Gastroesophageal sphincter (tissue), 4 donors: Measurements from ENCODE around the gene ARHGEF33. TPM values are rescaled to one million over a fixed set of nuclear protein-coding genes. Genes with fewer than 3 reads are reported as not detected.

Experiments used
- ATAC-seq: fragments of 150-250 bp; one replicate; pipeline ENCODE4 v1.9.1; 2016; ENCODE audit warnings: mild to moderate bottlenecking, moderate library complexity
- H3K27ac ChIP-seq, 4 donors: fragments of 200-600 bp; sonication (generic) in 3 of 4; 1 replicate in 3 of 4; 2 replicates in 1 of 4; pipeline ENCODE4 v1.5.1; 2016 to 2019
- H3K27me3 ChIP-seq: fragments of 200-600 bp; sonication (generic); one replicate; pipeline ENCODE4 v1.5.1; 2019
- H3K36me3 ChIP-seq, 2 donors: fragments of 200-600 bp; sonication (generic); one replicate each; pipeline ENCODE4 v1.5.1; 2019; ENCODE audit warnings: control low read depth in 1 of 2
- H3K4me1 ChIP-seq, 3 donors: fragments of 200-600 bp; sonication (generic); 1 replicate in 2 of 3; 2 replicates in 1 of 3; pipeline ENCODE4 v1.5.1; 2016 to 2019; ENCODE audit warnings: control low read depth in 2 of 3
- H3K4me3 ChIP-seq, 2 donors: fragments of 200-600 bp; sonication (generic); one replicate each; pipeline ENCODE4 v1.5.1; 2019; ENCODE audit warnings: mild to moderate bottlenecking in 1 of 2, moderate library complexity in 1 of 2
- H3K9me3 ChIP-seq, 3 donors: fragments of 200-600 bp; sonication (generic); one replicate each; pipeline ENCODE4 v1.5.1; 2017 to 2019; ENCODE audit warnings: control low read depth in 2 of 3
- CTCF ChIP-seq, 4 experiments: fragments of 200-600 bp in 2 of 4; fragments of 450-650 bp in 2 of 4; sonication (generic) in 1 of 4; IDR thresholded peaks; one replicate each; pipeline ENCODE4 v1.5.1; 2017 to 2019; ENCODE audit warnings: antibody characterized with exemption in 4 of 4, mild to moderate bottlenecking in 2 of 4, moderate library complexity in 2 of 4
- EP300 ChIP-seq: sonication (generic); formaldehyde crosslinking; IDR thresholded peaks from one replicate; pipeline ENCODE4 v1.6.1; 2017; ENCODE audit warnings: antibody characterized with exemption, mild to moderate bottlenecking
- POLR2A ChIP-seq, 2 donors: fragments of 450-650 bp; IDR thresholded peaks; one replicate each; pipeline ENCODE4 v1.6.1; 2017; ENCODE audit warnings: antibody characterized with exemption in 2 of 2, mild to moderate bottlenecking in 2 of 2, moderate library complexity in 1 of 2
- POLR2AphosphoS5 ChIP-seq: sonication (generic); formaldehyde crosslinking; IDR thresholded peaks from one replicate; pipeline ENCODE4 v1.6.1; 2017; ENCODE audit warnings: antibody characterized with exemption
- WGBS, 2 donors: methylation state at CpG; one replicate each; pipeline ENCODE4 v1.1.5; 2018; ENCODE audit warnings: low coverage in 1 of 2; 5-methylcytosine and 5-hydroxymethylcytosine counted together
- small RNA-seq, 4 donors: library from RNA; depleted of rRNA; stranded (forward); fragments of <200 nt; gene quantifications; one replicate each; pipeline ENCODE3, GENCODE V24; 2016
- total RNA-seq, 4 donors: library from RNA; depleted of rRNA; stranded (reverse); fragments of >200 nt; gene quantifications; one replicate each; pipeline ENCODE4 v1.1.0, GENCODE V29; 2016

Gene ARHGEF33
- total RNA-seq, 4 donors from 2014 or later = 0.19 to 1.2 (median 1.1) TPM

- Histone ChIP-seq H3K27ac (peak overlapping the region in 1 of 4 donors; percentile 34), H3K4me3 (no peak overlapping the region), H3K4me1 (peaks cover 0 to 19% (median 0%) of the 10 kb centered on the region in 3 donors), H3K36me3 (peaks cover 0 to 25% of the 10 kb centered on the region in 2 donors), H3K9me3 (no peaks in the 10 kb centered on the region), H3K27me3 (no peaks in the 10 kb centered on the region)
- no peak for TF ChIP-seq CTCF (IDR thresholded peaks at IDR 0.05)
- TF ChIP-seq POLR2AphosphoS5 = no peak
- TF ChIP-seq EP300 = no peak
- no peak for TF ChIP-seq POLR2A (IDR thresholded peaks at IDR 0.05)
- WGBS, 2 donors = 67 to 75% methylated on average over 6 of the region's 6 CpGs
- no peak for ATAC-seq
Measured at GRCh38 chr2:39022642-39023235, 133.1 kb downstream of the ARHGEF33 start.

- H3K4me3 ChIP-seq = no peak overlapping the region
- H3K27ac ChIP-seq = peak overlapping the region in 1 of 4 donors; percentile 20
- no peaks in the 10 kb centered on the region for H3K9me3 ChIP-seq
- H3K27me3 ChIP-seq = no peaks in the 10 kb centered on the region
- 64 to 70% methylated on average over 3 of the region's 3 CpGs for WGBS, 2 donors
- ATAC-seq = no peak
- TF ChIP-seq POLR2A (IDR thresholded peaks at IDR 0.05) = no peak
- no peak for TF ChIP-seq EP300
- no peak for TF ChIP-seq POLR2AphosphoS5
- no peak for TF ChIP-seq CTCF (IDR thresholded peaks at IDR 0.05)
- H3K36me3 ChIP-seq = peaks cover 0 to 25% of the 10 kb centered on the region in 2 donors
- H3K4me1 ChIP-seq = peaks cover 0 to 12% (median 0%) of the 10 kb centered on the region in 3 donors
Measured at GRCh38 chr2:39023649-39024048, 134.0 kb downstream of the ARHGEF33 start.

GRCh38 chr2:39024833-39025232 lies 135.2 kb downstream of the ARHGEF33 start:
- Histone ChIP-seq H3K4me1 (peaks cover 0 to 10% (median 0%) of the 10 kb centered on the region in 3 donors), H3K9me3 (no peaks in the 10 kb centered on the region), H3K4me3 (no peak overlapping the region), H3K36me3 (peaks cover 0 to 35% of the 10 kb centered on the region in 2 donors), H3K27ac (no peak overlapping the region), H3K27me3 (no peaks in the 10 kb centered on the region)
- TF ChIP-seq CTCF (IDR thresholded peaks at IDR 0.05) (no peak), POLR2AphosphoS5 (no peak), POLR2A (IDR thresholded peaks at IDR 0.05) (no peak), EP300 (no peak)
- ATAC-seq = no peak
- 84 to 91% methylated on average over 4 of the region's 4 CpGs for WGBS, 2 donors

Small RNA genes within 50 kb of the gene (small RNA-seq; reads per million reads assigned to genes)
- 0 reads per million in 4 donors for gene RN7SL96P
- 0 reads per million in 4 donors for gene RNU6-851P

Other genes starting within 250 kb of the ARHGEF33 start
- 10 to 100 TPM in 3 of 4 donors, 1 to 10 TPM in 1; 9.2 to 17.1 (median 13.2) TPM for gene GALM, start 223.8 kb upstream of the ARHGEF33 start, total RNA-seq
- 100 to 1,000 TPM in 2 of 4 donors, 10 to 100 TPM in 2; 39.0 to 109 (median 73.4) TPM for gene SRSF7, start 138.5 kb upstream of the ARHGEF33 start, total RNA-seq
- 10 to 100 TPM in 1 of 4 donors, 1 to 10 TPM in 3; 5.9 to 11.2 (median 6.9) TPM for gene GEMIN6, start 111.7 kb upstream of the ARHGEF33 start, total RNA-seq
- gene DHX57, start 13.9 kb upstream of the ARHGEF33 start, total RNA-seq = 10 to 100 TPM; 10.9 to 24.1 (median 20.1) TPM
- 10 to 100 TPM in 3 of 4 donors, 1 to 10 TPM in 1; 9.1 to 21.6 (median 14.2) TPM for gene MORN2, start 13.9 kb upstream of the ARHGEF33 start, total RNA-seq
- gene SOS1, start 231.2 kb downstream of the ARHGEF33 start, total RNA-seq = 10 to 100 TPM; 48.6 to 64.2 (median 58.6) TPM